Ascending aorta (tissue), 2 donors: ENCODE measurements around the gene CDT1. TPM values are rescaled to one million over a fixed set of nuclear protein-coding genes. Genes with fewer than 3 reads are reported as not detected.

Source experiments
- DNase-seq, 2 donors: peaks; one replicate each; pipeline ENCODE4 v3.0.0-alpha.2; 2019; ENCODE audit warnings: low spot score in 2 of 2
- H3K27ac ChIP-seq, 2 donors: fragments of 200-600 bp; sonication (generic); one replicate each; pipeline ENCODE4 v1.5.1; 2016 to 2017; ENCODE audit warnings: mild to moderate bottlenecking in 1 of 2
- H3K27me3 ChIP-seq: fragments of 200-600 bp; sonication (generic); one replicate; pipeline ENCODE4 v1.5.1; 2017
- H3K36me3 ChIP-seq, 2 donors: fragments of 200-600 bp; sonication (generic); one replicate each; pipeline ENCODE4 v1.5.1; 2016
- H3K4me1 ChIP-seq, 2 donors: fragments of 200-600 bp; sonication (generic); one replicate each; pipeline ENCODE4 v1.5.1; 2016 to 2017; ENCODE audit warnings: mild to moderate bottlenecking in 1 of 2
- H3K4me3 ChIP-seq, 2 donors: fragments of 200-600 bp; sonication (generic); one replicate each; pipeline ENCODE4 v1.5.1; 2016 to 2017; ENCODE audit warnings: mild to moderate bottlenecking in 1 of 2
- H3K9me3 ChIP-seq, 2 donors: fragments of 200-600 bp; sonication (generic); one replicate each; pipeline ENCODE4 v1.5.1; 2016
- intact Hi-C: fragments of 100-400 bp; cut with DNase I; formaldehyde crosslinking; loops from one replicate; pipeline ENCODE4 v1.15.1; 2023
- total RNA-seq: library from RNA; depleted of rRNA; stranded (reverse); fragments of >200 nt; gene quantifications from one replicate; pipeline ENCODE4 v1.1.0, GENCODE V29; 2016
- TF ChIP-seq, protein P1 (sequence below), 3 experiments: fragments of 200-600 bp in 2 of 3; fragments of 450-650 bp in 1 of 3; sonication (generic) in 2 of 3; IDR thresholded peaks; one replicate each; pipeline ENCODE4 v1.5.1; 2016 to 2019; ENCODE audit warnings: antibody characterized with exemption in 3 of 3, mild to moderate bottlenecking in 1 of 3, moderate library complexity in 1 of 3

The CDT1 gene
- total RNA-seq, 1 donor from 2014 or later, result not detected

DNA sequence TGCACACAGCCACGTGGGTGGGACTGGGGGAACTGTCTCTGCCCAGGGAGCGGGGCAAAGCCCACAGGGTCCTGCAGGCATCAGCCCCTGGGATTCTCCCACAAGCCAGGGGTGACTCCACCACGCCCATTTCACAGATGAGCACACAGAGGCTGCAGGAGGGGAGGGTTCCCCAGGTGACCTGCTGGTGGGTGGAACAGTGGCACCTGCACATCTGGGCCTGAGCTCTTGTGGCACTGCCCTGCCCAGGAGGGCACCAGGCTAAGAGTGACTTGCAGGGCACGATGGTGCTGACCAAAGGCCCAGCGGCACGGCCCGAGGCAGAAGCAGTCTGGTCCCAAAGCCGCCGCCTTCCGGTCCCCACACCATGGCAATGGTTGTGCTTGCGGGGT, 42.5 kb upstream of the CDT1 start:
- intact Hi-C loops, result no loop called here
- TF ChIP-seq, protein P1, sequence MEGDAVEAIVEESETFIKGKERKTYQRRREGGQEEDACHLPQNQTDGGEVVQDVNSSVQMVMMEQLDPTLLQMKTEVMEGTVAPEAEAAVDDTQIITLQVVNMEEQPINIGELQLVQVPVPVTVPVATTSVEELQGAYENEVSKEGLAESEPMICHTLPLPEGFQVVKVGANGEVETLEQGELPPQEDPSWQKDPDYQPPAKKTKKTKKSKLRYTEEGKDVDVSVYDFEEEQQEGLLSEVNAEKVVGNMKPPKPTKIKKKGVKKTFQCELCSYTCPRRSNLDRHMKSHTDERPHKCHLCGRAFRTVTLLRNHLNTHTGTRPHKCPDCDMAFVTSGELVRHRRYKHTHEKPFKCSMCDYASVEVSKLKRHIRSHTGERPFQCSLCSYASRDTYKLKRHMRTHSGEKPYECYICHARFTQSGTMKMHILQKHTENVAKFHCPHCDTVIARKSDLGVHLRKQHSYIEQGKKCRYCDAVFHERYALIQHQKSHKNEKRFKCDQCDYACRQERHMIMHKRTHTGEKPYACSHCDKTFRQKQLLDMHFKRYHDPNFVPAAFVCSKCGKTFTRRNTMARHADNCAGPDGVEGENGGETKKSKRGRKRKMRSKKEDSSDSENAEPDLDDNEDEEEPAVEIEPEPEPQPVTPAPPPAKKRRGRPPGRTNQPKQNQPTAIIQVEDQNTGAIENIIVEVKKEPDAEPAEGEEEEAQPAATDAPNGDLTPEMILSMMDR (IDR thresholded peaks at IDR 0.05), result no peak
- DNase-seq, result no peak
- Histone ChIP-seq H3K27ac (no peak overlapping the region), H3K4me3 (no peak overlapping the region), H3K36me3 (peaks cover 0 to 5% of the 10 kb centered on the region in 2 donors), H3K27me3 (no peaks in the 10 kb centered on the region), H3K4me1 (no peaks in the 10 kb centered on the region), H3K9me3 (no peaks in the 10 kb centered on the region)

DNA sequence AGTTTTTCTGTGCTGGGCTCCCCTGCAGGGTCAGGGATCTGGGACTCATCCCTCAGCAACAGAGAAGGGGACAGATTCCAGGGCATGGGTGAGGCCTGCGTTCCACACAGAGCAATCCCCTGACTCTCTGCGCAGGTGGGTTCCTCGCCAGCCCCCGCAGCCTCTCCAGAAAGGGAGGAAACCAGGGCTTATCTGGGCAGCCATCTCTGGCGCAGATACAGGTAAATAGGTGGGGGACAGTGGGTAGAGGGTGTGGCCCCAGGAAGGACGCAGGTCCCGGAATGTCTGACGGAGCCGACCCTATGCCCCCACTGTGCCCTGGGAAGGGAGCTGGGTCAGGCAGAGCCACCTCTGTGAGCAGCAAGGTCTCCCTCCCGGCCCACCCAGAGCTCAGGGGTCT, 41.8 kb upstream of the CDT1 start:
- Histone ChIP-seq H3K27ac (no peak overlapping the region), H3K36me3 (peaks cover 0 to 5% of the 10 kb centered on the region in 2 donors), H3K9me3 (no peaks in the 10 kb centered on the region), H3K27me3 (no peaks in the 10 kb centered on the region), H3K4me1 (no peaks in the 10 kb centered on the region), H3K4me3 (no peak overlapping the region)
- TF ChIP-seq, protein P1 (IDR thresholded peaks at IDR 0.05), result no peak
- DNase-seq, result no peak
- intact Hi-C loops, result no loop called here

DNA sequence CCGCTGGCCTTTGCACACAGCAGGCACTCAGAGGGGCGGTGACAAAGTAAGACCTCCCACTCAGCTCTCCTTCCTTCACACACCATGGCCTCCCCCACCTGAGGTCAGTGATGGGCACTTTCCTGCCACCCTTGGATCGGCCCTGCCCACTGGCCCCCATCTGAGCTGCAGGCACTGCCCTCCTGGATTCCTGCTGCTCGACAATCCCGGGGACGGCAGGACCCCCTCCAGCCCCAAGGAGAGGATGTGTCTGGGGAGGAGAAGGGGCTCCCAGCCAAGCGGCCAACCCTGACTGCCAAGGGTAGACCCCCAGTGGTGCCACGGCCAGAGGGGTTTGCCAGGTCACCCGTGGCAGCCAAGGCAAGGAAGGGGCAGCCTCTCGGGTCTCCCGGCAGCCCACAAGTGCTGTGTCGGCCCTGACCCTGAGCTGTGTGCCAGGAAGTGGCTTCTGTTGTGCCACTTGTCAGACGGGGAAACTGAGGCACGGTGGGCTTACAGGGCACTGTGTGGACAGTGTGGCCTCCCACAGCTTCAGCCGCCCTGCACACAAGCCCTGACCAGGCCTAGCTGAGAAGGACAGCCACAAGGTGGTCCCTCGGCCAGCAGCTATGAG, 41.2 kb upstream of the CDT1 start:
- Histone ChIP-seq H3K9me3 (no peaks in the 10 kb centered on the region), H3K4me1 (no peaks in the 10 kb centered on the region), H3K27ac (no peak overlapping the region), H3K36me3 (peaks cover 0 to 5% of the 10 kb centered on the region in 2 donors), H3K27me3 (no peaks in the 10 kb centered on the region), H3K4me3 (no peak overlapping the region)
- DNase-seq, result no peak
- intact Hi-C loops, result no loop called here
- TF ChIP-seq, protein P1 (IDR thresholded peaks at IDR 0.05), result no peak

DNA sequence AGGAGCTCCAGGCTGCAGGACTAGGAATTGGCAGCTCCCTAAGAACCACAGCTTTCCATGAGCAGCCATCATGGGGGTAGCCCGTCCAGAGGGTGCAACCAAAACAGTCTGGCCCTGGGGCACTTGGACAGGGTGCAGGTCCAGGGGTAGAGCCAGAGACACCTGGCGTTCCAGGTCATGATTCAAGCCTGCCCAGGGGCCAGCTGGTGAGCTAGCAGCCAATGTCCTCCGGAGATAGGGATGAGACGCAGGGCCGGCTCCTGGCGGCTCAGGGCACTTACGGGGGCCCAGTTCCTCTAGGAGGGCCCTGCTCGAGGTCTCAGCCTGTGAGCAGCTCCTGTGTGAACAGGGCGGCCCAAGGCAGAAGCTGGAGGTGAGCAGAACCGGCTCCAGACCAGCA, 40.6 kb upstream of the CDT1 start:
- Histone ChIP-seq H3K9me3 (no peaks in the 10 kb centered on the region), H3K36me3 (peaks cover 0 to 5% of the 10 kb centered on the region in 2 donors), H3K4me1 (peaks cover 2 to 6% of the 10 kb centered on the region in 2 donors), H3K27me3 (no peaks in the 10 kb centered on the region), H3K27ac (no peak overlapping the region), H3K4me3 (no peak overlapping the region)
- intact Hi-C loops, result no loop called here
- DNase-seq, result no peak
- TF ChIP-seq, protein P1 (IDR thresholded peaks at IDR 0.05), result no peak

DNA sequence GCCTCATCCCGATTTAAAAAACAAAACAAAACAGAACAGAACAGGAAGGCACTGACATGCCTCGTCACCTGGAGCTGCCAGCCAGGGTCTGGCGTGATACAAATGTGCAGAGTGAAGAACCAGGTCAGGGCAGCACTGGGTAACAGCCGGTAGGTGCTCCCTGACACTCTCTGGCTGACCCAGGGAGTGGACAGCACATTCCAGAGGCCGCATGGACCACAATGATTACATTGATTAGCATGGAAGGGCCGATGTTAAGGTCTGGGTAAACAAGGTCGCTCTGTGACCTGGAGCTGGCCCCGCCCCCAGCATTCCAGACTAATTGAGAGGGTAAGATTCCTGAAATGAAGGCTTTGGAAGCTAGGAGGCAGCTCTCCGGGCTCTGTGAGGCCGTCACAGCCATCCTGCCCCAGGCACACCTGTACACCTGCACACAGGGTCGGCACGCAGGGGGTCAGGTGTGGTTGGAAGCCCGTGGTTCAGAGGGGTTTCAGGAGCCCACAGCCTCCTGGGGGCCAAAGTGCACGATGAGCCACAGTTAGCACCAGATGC, 40.0 kb upstream of the CDT1 start:
- Histone ChIP-seq H3K27ac (no peak overlapping the region), H3K4me3 (no peak overlapping the region), H3K27me3 (no peaks in the 10 kb centered on the region), H3K36me3 (peaks cover 0 to 5% of the 10 kb centered on the region in 2 donors), H3K9me3 (no peaks in the 10 kb centered on the region), H3K4me1 (peaks cover 8 to 12% of the 10 kb centered on the region in 2 donors)
- TF ChIP-seq, protein P1 (IDR thresholded peaks at IDR 0.05), result no peak
- no peak for DNase-seq
- intact Hi-C loops, result no loop called here
